Body of pancreas (tissue), 4 donors: ENCODE measurements around the gene ALPP.

Experiments used
- POLR2A ChIP-seq, 3 donors: fragments of 450-650 bp; IDR thresholded peaks; one replicate each; pipeline ENCODE4 v1.6.1; 2016; ENCODE audit warnings: antibody characterized with exemption in 3 of 3, mild to moderate bottlenecking in 2 of 3
- TF ChIP-seq, protein P1 (sequence below), 7 experiments: fragments of 450-650 bp in 4 of 7; fragments of 200-600 bp in 3 of 7; sonication (generic) in 3 of 7; IDR thresholded peaks; one replicate each; pipeline ENCODE4 v1.5.1; 2016 to 2019; ENCODE audit warnings: antibody characterized with exemption in 7 of 7

DNA sequence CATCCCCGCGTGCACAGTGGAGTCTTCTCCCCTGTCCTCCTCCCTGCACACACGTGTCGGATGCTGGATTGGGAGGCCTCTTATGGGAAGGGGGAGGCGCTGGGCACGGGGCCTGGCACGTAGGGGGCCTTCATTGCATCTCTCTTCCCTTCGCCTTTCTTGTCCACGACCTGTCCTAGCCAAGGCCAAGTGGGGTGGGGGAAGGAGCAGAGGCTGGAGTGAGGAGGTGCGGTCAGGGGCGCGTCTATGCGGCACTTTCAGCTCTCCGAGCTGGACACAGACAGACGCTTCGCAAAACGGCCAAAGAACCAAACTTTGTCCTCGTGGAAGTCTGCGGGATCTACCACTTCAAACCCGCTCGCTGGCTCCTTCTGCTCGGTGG lies 41.5 kb downstream of the ALPP start:
- TF ChIP-seq, protein P1, sequence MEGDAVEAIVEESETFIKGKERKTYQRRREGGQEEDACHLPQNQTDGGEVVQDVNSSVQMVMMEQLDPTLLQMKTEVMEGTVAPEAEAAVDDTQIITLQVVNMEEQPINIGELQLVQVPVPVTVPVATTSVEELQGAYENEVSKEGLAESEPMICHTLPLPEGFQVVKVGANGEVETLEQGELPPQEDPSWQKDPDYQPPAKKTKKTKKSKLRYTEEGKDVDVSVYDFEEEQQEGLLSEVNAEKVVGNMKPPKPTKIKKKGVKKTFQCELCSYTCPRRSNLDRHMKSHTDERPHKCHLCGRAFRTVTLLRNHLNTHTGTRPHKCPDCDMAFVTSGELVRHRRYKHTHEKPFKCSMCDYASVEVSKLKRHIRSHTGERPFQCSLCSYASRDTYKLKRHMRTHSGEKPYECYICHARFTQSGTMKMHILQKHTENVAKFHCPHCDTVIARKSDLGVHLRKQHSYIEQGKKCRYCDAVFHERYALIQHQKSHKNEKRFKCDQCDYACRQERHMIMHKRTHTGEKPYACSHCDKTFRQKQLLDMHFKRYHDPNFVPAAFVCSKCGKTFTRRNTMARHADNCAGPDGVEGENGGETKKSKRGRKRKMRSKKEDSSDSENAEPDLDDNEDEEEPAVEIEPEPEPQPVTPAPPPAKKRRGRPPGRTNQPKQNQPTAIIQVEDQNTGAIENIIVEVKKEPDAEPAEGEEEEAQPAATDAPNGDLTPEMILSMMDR (IDR thresholded peaks at IDR 0.05), result no peak
- TF ChIP-seq POLR2A (IDR thresholded peaks at IDR 0.05), result no peak
